ENCODE results near the gene TESK2.
"Not testable (repeated sequence)": the region's sequence is repeated elsewhere in the genome, so short reads cannot be mapped to it uniquely, and the experiment has no call there.

TESK2 gene

DNA sequence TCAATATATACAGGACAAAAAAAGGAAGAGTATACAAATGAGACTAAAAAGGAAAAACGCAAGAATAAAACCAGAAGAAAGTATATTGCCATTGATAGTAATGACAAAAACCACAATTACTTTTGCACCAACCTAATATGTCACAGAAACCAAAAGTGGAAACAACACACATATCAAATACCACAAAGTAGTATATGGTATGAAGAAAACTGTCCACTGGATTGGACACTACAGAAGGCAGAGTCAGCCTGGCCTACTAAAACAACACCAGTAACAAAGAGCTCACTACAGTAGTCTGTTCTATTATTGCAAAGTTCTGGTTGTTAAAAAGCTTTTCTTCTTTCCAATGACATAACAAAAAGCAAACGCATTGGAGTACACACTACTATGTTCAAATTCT, 17.7 kb downstream of the TESK2 start:
- DNase-seq (ENCODE audit: low spot score): no peak

GRCh38 chr1:45470306-45470798, 20.6 kb downstream of the TESK2 start:
- DNase-seq (ENCODE audit: low spot score): no peak

DNA sequence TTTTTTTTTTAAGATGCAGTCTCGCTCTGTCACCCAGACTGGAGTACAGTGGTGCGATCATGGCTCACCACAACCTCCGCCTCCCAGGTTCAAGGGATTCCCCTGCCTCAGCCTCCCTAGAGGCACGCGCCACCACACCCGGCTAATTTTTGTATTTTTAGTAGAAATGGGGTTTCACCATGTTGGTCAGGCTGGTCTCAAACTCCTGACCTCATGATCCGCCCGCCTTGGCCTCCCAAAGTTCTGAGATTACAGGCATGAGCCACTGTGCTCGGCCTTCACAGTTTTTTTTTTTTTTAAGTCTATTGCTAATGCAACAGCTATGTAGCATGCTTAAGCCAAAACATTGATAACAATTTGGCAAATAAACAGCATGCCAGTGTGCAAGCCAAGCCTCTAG, 23.6 kb downstream of the TESK2 start:
- DNase-seq (ENCODE audit: low spot score): not testable (repeated sequence)

DNA sequence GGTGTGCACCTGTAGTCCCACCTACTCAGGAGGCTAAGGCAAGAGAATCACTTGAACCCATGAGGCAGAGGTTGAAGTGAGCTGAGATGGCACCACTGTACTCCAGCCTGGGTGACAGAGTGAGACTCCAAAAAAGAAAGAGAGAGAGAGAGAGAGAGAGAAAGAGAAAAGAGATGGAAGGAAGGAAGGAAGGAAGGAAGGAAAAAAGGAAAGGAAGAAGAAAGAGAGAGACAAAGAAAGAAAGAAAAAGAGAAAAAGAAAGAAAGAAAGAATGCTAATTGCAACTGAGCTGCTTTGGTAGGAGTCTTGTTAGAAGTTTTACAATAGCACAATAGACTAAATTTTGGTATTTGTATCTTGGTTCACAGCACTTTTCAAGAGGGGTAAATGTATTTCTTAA, 25.7 kb downstream of the TESK2 start:
- no peak for DNase-seq (ENCODE audit: low spot score)

GRCh38 chr1:45458894-45459293, 32.1 kb downstream of the TESK2 start:
- DNase-seq (ENCODE audit: low spot score): no peak

GRCh38 chr1:45456531-45456930, 34.4 kb downstream of the TESK2 start:
- no peak for DNase-seq (ENCODE audit: low spot score)

DNA sequence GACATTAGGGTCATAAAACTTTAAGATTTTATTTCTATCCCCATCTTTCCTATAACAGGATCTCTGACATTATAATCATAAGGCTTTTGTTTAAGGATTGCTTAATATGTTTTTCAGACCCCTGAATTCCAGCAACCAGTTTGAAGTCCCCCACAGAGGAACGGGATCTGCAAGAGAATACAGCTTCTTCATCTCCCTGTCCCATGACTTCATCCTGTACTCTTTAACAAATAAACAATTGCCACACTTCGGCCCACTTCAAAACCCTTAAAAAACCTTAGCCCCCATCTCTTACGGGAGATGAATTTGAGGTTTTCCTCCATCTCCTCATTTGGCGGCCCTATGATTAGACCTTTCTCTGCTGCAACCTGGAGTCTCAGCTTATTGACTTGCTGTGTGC, 35.8 kb downstream of the TESK2 start:
- no peak for DNase-seq (ENCODE audit: low spot score)

DNA sequence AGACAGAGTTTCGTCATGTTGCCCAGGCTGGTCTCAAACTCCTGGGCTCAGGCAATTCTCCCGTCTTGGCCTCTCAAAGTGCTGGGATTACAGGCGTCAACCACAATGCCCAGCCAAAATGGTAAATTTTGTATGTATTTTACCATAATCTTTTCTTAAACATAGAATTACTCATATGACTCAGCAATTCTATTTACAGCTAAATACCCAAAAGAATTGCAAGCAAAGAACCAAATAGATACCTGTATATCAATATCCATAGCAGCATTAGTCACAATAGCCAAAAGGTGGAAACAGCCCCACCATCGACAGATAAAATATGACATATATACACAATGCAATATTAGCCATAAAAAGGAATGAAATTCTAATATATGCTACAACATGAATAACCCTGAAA, 36.5 kb downstream of the TESK2 start:
- DNase-seq (ENCODE audit: low spot score): no peak

GRCh38 chr1:45452503-45452902, 38.5 kb downstream of the TESK2 start:
- no peak for DNase-seq (ENCODE audit: low spot score)

GRCh38 chr1:45448357-45448756, 42.6 kb downstream of the TESK2 start:
- DNase-seq (ENCODE audit: low spot score): no peak

DNA sequence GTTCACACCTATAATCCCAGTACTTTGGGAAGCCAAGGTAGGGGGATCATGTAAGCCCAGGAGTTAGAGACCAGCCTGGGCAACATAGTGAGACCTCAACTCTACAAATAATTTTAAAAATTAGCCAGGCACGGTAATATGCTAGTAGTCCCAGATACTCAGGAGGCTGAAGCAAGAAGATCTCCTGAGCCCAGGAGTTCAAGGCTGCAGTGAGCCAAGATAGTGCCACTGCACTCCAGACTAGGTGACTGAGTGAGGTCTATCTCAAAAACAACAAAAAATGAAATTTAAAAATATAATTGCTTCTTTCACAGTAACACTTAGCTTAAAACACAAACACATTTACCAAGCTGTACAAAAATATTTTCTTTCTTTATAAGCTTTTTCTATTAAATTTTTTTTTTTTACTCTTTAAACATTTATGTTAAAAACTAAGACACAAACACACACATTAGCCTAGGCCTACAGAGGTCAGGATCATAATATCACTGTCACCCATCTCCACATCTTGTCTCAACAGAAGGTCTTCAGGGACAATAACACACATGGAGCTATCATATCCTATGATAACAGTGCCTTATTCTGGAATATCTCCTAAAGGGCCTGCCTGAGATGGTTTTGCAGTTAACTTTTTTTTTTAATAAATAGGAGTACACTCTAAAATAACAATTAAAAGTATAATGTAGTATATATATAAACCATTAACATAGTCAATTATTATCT, 43.9 kb downstream of the TESK2 start:
- DNase-seq (ENCODE audit: low spot score): no peak

DNA sequence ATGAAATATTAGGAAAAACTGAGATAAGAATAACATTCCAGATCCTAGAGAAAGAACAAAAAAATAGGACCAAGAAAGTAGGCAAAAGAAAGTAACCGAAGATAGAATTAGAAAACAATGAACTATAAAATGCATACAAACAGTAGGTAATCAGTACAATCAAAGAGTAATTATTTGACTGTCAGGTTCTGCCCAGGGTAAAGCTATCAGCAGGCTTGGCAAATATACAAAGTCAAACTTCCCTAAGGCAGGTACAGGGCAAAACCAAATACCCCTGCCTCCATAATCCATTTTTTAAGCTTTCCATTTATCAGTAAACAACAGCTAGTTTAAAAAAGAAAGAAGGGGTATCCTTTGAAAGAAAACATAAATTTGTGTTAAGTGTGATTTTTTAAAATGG, 44.4 kb downstream of the TESK2 start:
- DNase-seq (ENCODE audit: low spot score): no peak

GRCh38 chr1:45444609-45445131, 46.3 kb downstream of the TESK2 start:
- DNase-seq (ENCODE audit: low spot score): no peak

DNA sequence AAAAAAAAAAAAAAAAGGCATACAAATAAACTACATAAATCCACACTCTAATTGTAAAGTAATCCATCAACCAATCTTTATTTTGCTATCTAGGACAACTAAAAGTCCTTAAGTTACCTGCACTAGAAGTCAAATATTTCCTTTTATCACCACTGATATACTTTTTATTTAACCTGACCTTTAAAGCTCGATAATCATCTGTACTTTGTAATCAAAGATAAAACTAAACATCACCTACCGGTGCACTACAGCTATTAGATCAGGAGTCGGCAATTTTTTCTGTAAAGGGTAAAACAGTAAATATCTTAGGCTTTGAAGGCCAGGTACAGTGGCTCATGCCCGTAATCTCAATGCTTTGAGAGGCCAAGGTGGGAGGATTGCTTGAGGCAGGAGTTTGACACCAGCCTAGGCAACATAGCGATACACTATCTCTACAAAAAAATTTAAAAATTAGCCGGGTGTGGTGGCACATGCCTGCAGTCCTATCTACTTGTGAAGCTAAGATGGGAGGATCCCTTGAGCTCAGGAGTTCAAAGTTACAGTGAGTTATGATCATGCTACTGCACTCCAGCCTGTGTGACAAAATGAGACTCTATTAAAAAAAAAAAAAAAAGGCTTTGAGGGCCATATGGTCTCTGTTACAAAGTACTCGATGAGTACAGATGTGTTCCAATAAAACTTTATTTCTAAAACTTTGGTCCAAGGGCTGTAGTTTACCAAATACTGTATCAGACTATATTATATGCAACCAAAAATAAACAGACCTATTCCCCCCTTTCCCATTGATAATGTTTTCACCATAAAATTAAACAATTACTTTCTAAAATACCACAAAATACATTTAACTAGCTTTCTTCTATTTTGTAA, 47.1 kb downstream of the TESK2 start:
- DNase-seq (ENCODE audit: low spot score): no peak

DNA sequence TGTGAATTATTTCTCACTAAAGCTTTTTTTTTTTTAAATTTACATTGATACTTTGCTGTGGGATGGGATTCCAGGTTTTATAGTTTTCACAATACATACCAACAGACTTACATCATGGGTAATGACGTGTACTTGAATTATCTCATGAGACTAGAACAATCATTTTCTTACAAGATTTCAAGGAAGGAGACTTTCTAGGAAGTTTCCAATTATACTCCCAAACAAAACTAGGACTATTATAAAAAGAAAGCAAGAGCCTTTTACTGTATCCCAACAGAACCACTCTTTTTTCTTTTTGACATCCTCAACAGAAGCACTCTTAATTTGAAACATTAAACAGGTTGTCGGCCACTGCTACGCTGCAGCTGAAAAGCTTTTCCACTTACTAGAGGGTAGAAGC, 48.7 kb downstream of the TESK2 start:
- DNase-seq (ENCODE audit: low spot score): peak; percentile 17

DNA sequence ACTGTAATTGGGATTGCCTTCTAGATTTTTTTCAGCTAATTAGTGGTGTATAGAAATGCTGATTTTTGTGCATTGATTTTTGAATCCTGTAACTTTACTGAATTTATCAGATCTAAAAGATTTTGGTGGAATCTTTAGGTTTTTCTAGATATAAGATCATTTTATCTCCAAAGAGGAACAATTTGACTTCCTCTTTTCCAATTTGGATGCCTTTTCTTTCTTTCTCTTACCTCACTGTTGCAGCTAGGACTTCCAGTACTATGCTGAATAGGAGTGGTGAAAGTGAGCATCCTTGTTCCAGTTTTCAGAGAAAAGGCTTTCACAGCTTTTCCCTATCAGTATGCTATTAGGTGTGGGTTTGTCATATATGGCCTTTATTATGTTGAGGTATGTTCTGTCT, 53.6 kb downstream of the TESK2 start:
- no peak for DNase-seq (ENCODE audit: low spot score)

- no peak for DNase-seq (ENCODE audit: low spot score)
These were observed 60.5 kb downstream of the TESK2 start for GRCh38 chr1:45430490-45430889.

DNA sequence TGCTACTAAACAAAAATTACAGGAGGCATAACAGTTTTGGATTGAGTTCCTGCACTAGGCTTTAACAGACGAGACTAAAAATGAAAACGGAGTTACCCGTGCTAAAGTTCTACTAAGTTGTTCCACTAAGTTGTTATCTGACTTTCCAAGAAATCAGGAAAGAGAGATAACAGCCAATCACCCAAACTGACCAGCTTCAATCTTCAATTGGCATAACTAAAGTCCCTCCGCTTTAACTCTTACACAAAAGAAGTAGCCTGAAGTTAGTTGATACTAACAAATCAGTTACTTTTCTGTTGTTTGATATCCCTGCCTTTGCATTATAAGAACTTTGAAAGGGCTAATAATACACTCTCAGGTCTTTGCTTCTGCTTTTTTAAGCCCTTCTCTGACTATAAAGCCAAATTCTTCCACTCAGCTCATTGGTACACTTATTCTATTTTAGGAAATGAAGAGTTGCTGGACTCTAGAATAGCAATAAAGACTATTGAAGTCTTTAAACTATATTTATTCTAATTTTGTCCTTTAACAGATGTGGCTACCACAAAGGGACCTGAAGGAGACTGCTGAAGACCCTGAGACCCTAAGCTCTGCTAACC, 61.3 kb downstream of the TESK2 start:
- no peak for DNase-seq (ENCODE audit: low spot score)

GRCh38 chr1:45423906-45424678, 66.9 kb downstream of the TESK2 start:
- no peak for DNase-seq (ENCODE audit: low spot score)

GRCh38 chr1:45421935-45422334, 69.0 kb downstream of the TESK2 start:
- no peak for DNase-seq (ENCODE audit: low spot score)

DNA sequence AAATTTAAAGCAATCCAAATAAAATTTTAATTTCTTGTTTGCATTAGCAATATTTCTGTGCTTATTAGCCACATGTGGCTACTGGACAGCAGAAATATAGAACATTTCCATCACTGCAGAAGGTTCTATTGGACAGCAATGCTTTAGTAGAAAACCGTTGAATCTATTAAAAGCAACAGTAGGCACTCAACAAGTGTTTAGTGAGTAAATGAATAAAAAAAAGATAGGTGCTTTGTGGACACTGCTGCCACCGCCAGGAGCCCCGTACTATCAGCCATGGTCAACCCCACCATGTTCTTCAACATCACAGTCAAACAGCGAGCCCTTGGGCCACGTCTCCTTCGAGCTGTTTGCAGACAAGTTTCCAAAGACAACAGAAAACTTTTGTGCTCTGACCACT, 76.2 kb downstream of the TESK2 start:
- no peak for DNase-seq (ENCODE audit: low spot score)

GRCh38 chr1:45412899-45413298, 78.1 kb downstream of the TESK2 start:
- DNase-seq (ENCODE audit: low spot score): no peak
